ENCODE results near the gene SGK1.
"Not testable (repeated sequence)": the region's sequence is repeated elsewhere in the genome, so short reads cannot be mapped to it uniquely, and the experiment has no call there.

SGK1 gene

GRCh38 chr6:134281388-134281787 lies 36.5 kb downstream of the SGK1 start:
- Histone ChIP-seq H3K9ac (ENCODE audit: low read length) (no peak overlapping the region), H4K91ac (ENCODE audit: low read depth, low read length) (no peak overlapping the region), H3K27me3 (ENCODE audit: insufficient read depth, low read length) (no peaks in the 10 kb centered on the region), H3K4me2 (ENCODE audit: low read length) (no peak overlapping the region), H3K79me2 (ENCODE audit: control insufficient read depth, insufficient read depth, low read length, poor library complexity) (no peaks in the 10 kb centered on the region), H3K79me1 (ENCODE audit: low read length) (no peaks in the 10 kb centered on the region), H2AFZ (ENCODE audit: insufficient read depth, low read length, poor library complexity) (no peak overlapping the region), H3K36me3 (ENCODE audit: control insufficient read depth in 1 of 2, insufficient read depth in 2 of 2, low read length in 2 of 2) (no peaks in the 10 kb centered on the region), H2BK120ac (ENCODE audit: insufficient read depth, low read length, poor library complexity) (no peak overlapping the region), H2BK5ac (ENCODE audit: low read depth, low read length, poor library complexity) (no peak overlapping the region), H3K27ac (ENCODE audit: low read depth, low read length) (no peak overlapping the region), H2BK12ac (ENCODE audit: low read length) (no peak overlapping the region), H3K23ac (ENCODE audit: low read length) (no peak overlapping the region), H3K4ac (ENCODE audit: low read depth, low read length) (no peak overlapping the region), H3K4me3 (ENCODE audit: low read depth, low read length) (no peak overlapping the region), H4K8ac (ENCODE audit: low read depth, low read length) (no peak overlapping the region), H3K4me1 (ENCODE audit: control insufficient read depth in 1 of 2, insufficient read depth in 2 of 2, low read length in 2 of 2) (no peaks in the 10 kb centered on the region), H3K9me3 (ENCODE audit: insufficient read depth, low read depth, low read length) (no peaks in the 10 kb centered on the region), H2AK5ac (ENCODE audit: low read length) (no peak overlapping the region), H4K12ac (ENCODE audit: low read depth, low read length) (no peak overlapping the region), H3K14ac (ENCODE audit: low read length) (no peak overlapping the region), H3K18ac (ENCODE audit: low read length) (no peak overlapping the region)
- WGBS (ENCODE audit: extremely low coverage, insufficient coverage, insufficient read length), result no CpG with 5 or more reads among the region's 6 CpGs
- DNase-seq, result no peak

- no peak overlapping the region for H3K9ac ChIP-seq (ENCODE audit: low read length)
- H3K27ac ChIP-seq (ENCODE audit: low read depth, low read length), result no peak overlapping the region
- H3K36me3 ChIP-seq (ENCODE audit: control insufficient read depth in 1 of 2, insufficient read depth in 2 of 2, low read length in 2 of 2), result no peaks in the 10 kb centered on the region
- H2BK5ac ChIP-seq (ENCODE audit: low read depth, low read length, poor library complexity), result no peak overlapping the region
- H2BK120ac ChIP-seq (ENCODE audit: insufficient read depth, low read length, poor library complexity), result no peak overlapping the region
- H4K8ac ChIP-seq (ENCODE audit: low read depth, low read length), result no peak overlapping the region
- H3K18ac ChIP-seq (ENCODE audit: low read length), result no peak overlapping the region
- no peaks in the 10 kb centered on the region for H3K79me2 ChIP-seq (ENCODE audit: control insufficient read depth, insufficient read depth, low read length, poor library complexity)
- H4K12ac ChIP-seq (ENCODE audit: low read depth, low read length), result no peak overlapping the region
- peak in 1 of 2 donors; percentile 48 for DNase-seq
- no peak overlapping the region for H3K14ac ChIP-seq (ENCODE audit: low read length)
- H2AFZ ChIP-seq (ENCODE audit: insufficient read depth, low read length, poor library complexity), result no peak overlapping the region
- no peak overlapping the region for H3K4ac ChIP-seq (ENCODE audit: low read depth, low read length)
- no peak overlapping the region for H3K4me2 ChIP-seq (ENCODE audit: low read length)
- no peak overlapping the region for H3K4me3 ChIP-seq (ENCODE audit: low read depth, low read length)
- H3K79me1 ChIP-seq (ENCODE audit: low read length), result no peaks in the 10 kb centered on the region
- no peaks in the 10 kb centered on the region for H3K4me1 ChIP-seq (ENCODE audit: control insufficient read depth in 1 of 2, insufficient read depth in 2 of 2, low read length in 2 of 2)
- no peak overlapping the region for H2AK5ac ChIP-seq (ENCODE audit: low read length)
- H2BK12ac ChIP-seq (ENCODE audit: low read length), result no peak overlapping the region
- no peak overlapping the region for H4K91ac ChIP-seq (ENCODE audit: low read depth, low read length)
- no peaks in the 10 kb centered on the region for H3K9me3 ChIP-seq (ENCODE audit: insufficient read depth, low read depth, low read length)
- H3K27me3 ChIP-seq (ENCODE audit: insufficient read depth, low read length), result no peaks in the 10 kb centered on the region
- H3K23ac ChIP-seq (ENCODE audit: low read length), result no peak overlapping the region
- no CpG with 5 or more reads among the region's 6 CpGs for WGBS (ENCODE audit: extremely low coverage, insufficient coverage, insufficient read length)
These were observed 39.9 kb downstream of the SGK1 start for GRCh38 chr6:134278000-134278399.

- not testable (repeated sequence) for H3K23ac ChIP-seq (ENCODE audit: low read length); H3K27ac ChIP-seq (ENCODE audit: low read depth, low read length); H3K27me3 ChIP-seq (ENCODE audit: insufficient read depth, low read length); H4K8ac ChIP-seq (ENCODE audit: low read depth, low read length); H3K4me3 ChIP-seq (ENCODE audit: low read depth, low read length); H4K12ac ChIP-seq (ENCODE audit: low read depth, low read length); H2AFZ ChIP-seq (ENCODE audit: insufficient read depth, low read length, poor library complexity); H3K9me3 ChIP-seq (ENCODE audit: insufficient read depth, low read depth, low read length); H3K4me2 ChIP-seq (ENCODE audit: low read length); H2AK5ac ChIP-seq (ENCODE audit: low read length); DNase-seq; H4K91ac ChIP-seq (ENCODE audit: low read depth, low read length); H3K79me1 ChIP-seq (ENCODE audit: low read length); H3K79me2 ChIP-seq (ENCODE audit: control insufficient read depth, insufficient read depth, low read length, poor library complexity); H2BK5ac ChIP-seq (ENCODE audit: low read depth, low read length, poor library complexity); H3K4me1 ChIP-seq (ENCODE audit: control insufficient read depth in 1 of 2, insufficient read depth in 2 of 2, low read length in 2 of 2); H2BK120ac ChIP-seq (ENCODE audit: insufficient read depth, low read length, poor library complexity); H3K36me3 ChIP-seq (ENCODE audit: control insufficient read depth in 1 of 2, insufficient read depth in 2 of 2, low read length in 2 of 2); H3K18ac ChIP-seq (ENCODE audit: low read length); H3K4ac ChIP-seq (ENCODE audit: low read depth, low read length); H2BK12ac ChIP-seq (ENCODE audit: low read length); H3K14ac ChIP-seq (ENCODE audit: low read length); H3K9ac ChIP-seq (ENCODE audit: low read length)
- no CpG with 5 or more reads among the region's 4 CpGs for WGBS (ENCODE audit: extremely low coverage, insufficient coverage, insufficient read length)
These were observed 41.0 kb downstream of the SGK1 start for GRCh38 chr6:134276891-134277377.

- H4K8ac ChIP-seq (ENCODE audit: low read depth, low read length), result no peak overlapping the region
- peaks cover 2% of the 10 kb centered on the region for H3K79me1 ChIP-seq (ENCODE audit: low read length)
- no peak overlapping the region for H4K91ac ChIP-seq (ENCODE audit: low read depth, low read length)
- no peaks in the 10 kb centered on the region for H3K36me3 ChIP-seq (ENCODE audit: control insufficient read depth in 1 of 2, insufficient read depth in 2 of 2, low read length in 2 of 2)
- no peak overlapping the region for H2AK5ac ChIP-seq (ENCODE audit: low read length)
- no peak overlapping the region for H2BK12ac ChIP-seq (ENCODE audit: low read length)
- H3K14ac ChIP-seq (ENCODE audit: low read length), result no peak overlapping the region
- H4K12ac ChIP-seq (ENCODE audit: low read depth, low read length), result no peak overlapping the region
- no peak overlapping the region for H3K4me3 ChIP-seq (ENCODE audit: low read depth, low read length)
- H2AFZ ChIP-seq (ENCODE audit: insufficient read depth, low read length, poor library complexity), result no peak overlapping the region
- no peak overlapping the region for H3K9ac ChIP-seq (ENCODE audit: low read length)
- no peak overlapping the region for H3K4ac ChIP-seq (ENCODE audit: low read depth, low read length)
- no peak for DNase-seq
- H3K18ac ChIP-seq (ENCODE audit: low read length), result no peak overlapping the region
- no peak overlapping the region for H2BK5ac ChIP-seq (ENCODE audit: low read depth, low read length, poor library complexity)
- H2BK120ac ChIP-seq (ENCODE audit: insufficient read depth, low read length, poor library complexity), result no peak overlapping the region
- H3K4me2 ChIP-seq (ENCODE audit: low read length), result no peak overlapping the region
- no peaks in the 10 kb centered on the region for H3K9me3 ChIP-seq (ENCODE audit: insufficient read depth, low read depth, low read length)
- H3K23ac ChIP-seq (ENCODE audit: low read length), result no peak overlapping the region
- WGBS (ENCODE audit: extremely low coverage, insufficient coverage, insufficient read length), result 100% methylated on average over 2 of the region's 5 CpGs
- H3K27me3 ChIP-seq (ENCODE audit: insufficient read depth, low read length), result no peaks in the 10 kb centered on the region
- no peak overlapping the region for H3K27ac ChIP-seq (ENCODE audit: low read depth, low read length)
- H3K4me1 ChIP-seq (ENCODE audit: control insufficient read depth in 1 of 2, insufficient read depth in 2 of 2, low read length in 2 of 2), result peaks cover 0 to 3% of the 10 kb centered on the region in 2 experiments
- H3K79me2 ChIP-seq (ENCODE audit: control insufficient read depth, insufficient read depth, low read length, poor library complexity), result no peaks in the 10 kb centered on the region
These were observed 45.5 kb downstream of the SGK1 start for GRCh38 chr6:134272374-134272773.
